Right lobe of liver (tissue), 6 donors: ENCODE results near the gene R3HDM2. TPM values are rescaled to one million over a fixed set of nuclear protein-coding genes. Genes with fewer than 3 reads are reported as not detected.

Experiments used
- ATAC-seq, 4 donors: fragments of 200-7000 bp; cut with Tn5 transposase; one replicate each; pipeline ENCODE4 v1.9.1; 2020; ENCODE audit warnings: mild to moderate bottlenecking in 4 of 4, moderate library complexity in 4 of 4
- DNase-seq, 3 donors: peaks; one replicate each; pipeline ENCODE4 v3.0.0-alpha.2; 2020
- H3K27ac ChIP-seq, 3 donors: fragments of 200-600 bp; one replicate each; pipeline ENCODE4 v1.8.0; 2022
- H3K27me3 ChIP-seq, 2 donors: fragments of 200-600 bp; one replicate each; pipeline ENCODE4 v1.8.0; 2022
- H3K36me3 ChIP-seq, 4 donors: fragments of 200-600 bp; sonication (generic) in 1 of 4; one replicate each; pipeline versions ENCODE4 v1.5.1 to v1.8.0; 2017 to 2022; ENCODE audit warnings: control low read depth in 1 of 4
- H3K4me1 ChIP-seq, 4 donors: fragments of 200-600 bp; sonication (generic) in 1 of 4; one replicate each; pipeline versions ENCODE4 v1.5.1 to v1.8.0; 2017 to 2022; ENCODE audit warnings: control low read depth in 1 of 4
- H3K4me3 ChIP-seq, 3 donors: fragments of 200-600 bp; one replicate each; pipeline ENCODE4 v1.8.0; 2022
- H3K9me3 ChIP-seq, 4 donors: fragments of 200-600 bp; sonication (generic) in 1 of 4; one replicate each; pipeline versions ENCODE4 v1.5.1 to v1.8.0; 2017 to 2022; ENCODE audit warnings: control low read depth in 1 of 4
- CTCF ChIP-seq, 4 donors: fragments of 200-600 bp in 3 of 4; fragments of 450-650 bp in 1 of 4; IDR thresholded peaks; one replicate each; pipeline versions ENCODE4 v1.5.1 to v1.8.0; 2016 to 2022; ENCODE audit warnings: antibody characterized with exemption in 4 of 4, mild to moderate bottlenecking in 2 of 4
- POLR2A ChIP-seq: fragments of 450-650 bp; IDR thresholded peaks from one replicate; pipeline ENCODE4 v1.6.1; 2017; ENCODE audit warnings: antibody characterized with exemption, mild to moderate bottlenecking
- WGBS: methylation state at CpG from one replicate; pipeline ENCODE4 v1.1.6; 2018; ENCODE audit warnings: low coverage, low lambda C conversion rate; ENCODE audit not compliant: insufficient coverage; ENCODE audit errors: missing lambda C conversion rate; 5-methylcytosine and 5-hydroxymethylcytosine counted together
- intact Hi-C, 2 donors: fragments of 100-400 bp; cut with DNase I; formaldehyde crosslinking; loops; one replicate each; pipeline versions ENCODE4 v1.11.2 to v1.14.1; 2022
- total RNA-seq, 6 experiments: library from RNA; depleted of rRNA in 2 of 6; stranded (reverse); fragments of >200 nt in 2 of 6; fragmentation: NEBNext Ultra II Directional in 3 of 6; extraction: Animal tissue kit (Norgen Biotek cat#: 25700) in 3 of 6; gene quantifications; one replicate each; pipeline versions ENCODE4 v1.1.0 to v1.2.4, GENCODE V29; 2016 to 2023
- donor health status: DM: no; HTN: yes; CAD: no.
- donor health status: DM: no; HTN: no; CAD: no.
- donor health status: DM: no; HTN: no; CAD: no.
- donor health status: DM: no; HTN: yes; CAD: no.
- donor health status: DM: no; HTN: yes; CAD: no.

Gene R3HDM2
- total RNA-seq, 6 experiments from 2014 or later = 25.3 to 48.0 (median 35.9) TPM

- Histone ChIP-seq H3K4me1 (no peaks in the 10 kb centered on the region), H3K36me3 (peaks cover 0 to 33% (median 14%) of the 10 kb centered on the region in 4 donors), H3K9me3 (no peaks in the 10 kb centered on the region), H3K27ac (no peak overlapping the region), H3K27me3 (no peaks in the 10 kb centered on the region), H3K4me3 (no peak overlapping the region)
- no peak for ATAC-seq
- no peak for TF ChIP-seq POLR2A
- intact Hi-C loops = no loop called here
- DNase-seq = no peak
Measured at GRCh38 chr12:57273516-57273915, 157.3 kb downstream of the R3HDM2 start.

GRCh38 chr12:57272337-57273151, 158.3 kb downstream of the R3HDM2 start:
- Histone ChIP-seq H3K36me3 (peaks cover 0 to 32% (median 17%) of the 10 kb centered on the region in 4 donors), H3K27me3 (no peaks in the 10 kb centered on the region), H3K4me1 (no peaks in the 10 kb centered on the region), H3K4me3 (no peak overlapping the region), H3K9me3 (no peaks in the 10 kb centered on the region), H3K27ac (no peak overlapping the region)
- TF ChIP-seq POLR2A = no peak
- TF ChIP-seq CTCF (IDR thresholded peaks at IDR 0.05) = no peak
- intact Hi-C loops = no loop called here
- DNase-seq = no peak
- ATAC-seq = peak; percentile 23 to 78 (median 49)
- WGBS = 65% methylated on average over 4 of the region's 7 CpGs

- Histone ChIP-seq H3K4me3 (no peak overlapping the region), H3K4me1 (no peaks in the 10 kb centered on the region), H3K36me3 (peaks cover 0 to 45% (median 22%) of the 10 kb centered on the region in 4 donors), H3K9me3 (no peaks in the 10 kb centered on the region), H3K27me3 (no peaks in the 10 kb centered on the region), H3K27ac (no peak overlapping the region)
- TF ChIP-seq CTCF (IDR thresholded peaks at IDR 0.05) (no peak), POLR2A (no peak)
- ATAC-seq = peak in 1 of 4 donors; percentile 21
- no peak for DNase-seq
- intact Hi-C loops = no loop called here
- WGBS = 67% methylated on average over 1 of the region's 1 CpG
Measured at GRCh38 chr12:57270966-57271470, 159.8 kb downstream of the R3HDM2 start.

GRCh38 chr12:57268264-57268663, 162.6 kb downstream of the R3HDM2 start:
- Histone ChIP-seq H3K9me3 (no peaks in the 10 kb centered on the region), H3K4me1 (peaks cover 0 to 14% (median 5%) of the 10 kb centered on the region in 4 donors), H3K4me3 (no peak overlapping the region), H3K27ac (no peak overlapping the region), H3K27me3 (no peaks in the 10 kb centered on the region), H3K36me3 (peaks cover 0 to 51% (median 20%) of the 10 kb centered on the region in 4 donors)
- intact Hi-C loops = no loop called here
- no peak for TF ChIP-seq CTCF (IDR thresholded peaks at IDR 0.05)
- TF ChIP-seq POLR2A = no peak
- ATAC-seq = no peak
- WGBS = 50% methylated on average over 3 of the region's 7 CpGs
- DNase-seq = no peak

GRCh38 chr12:57266681-57267080, 164.2 kb downstream of the R3HDM2 start:
- H3K4me1 ChIP-seq = peaks cover 0 to 30% (median 11%) of the 10 kb centered on the region in 4 donors
- H3K27me3 ChIP-seq = no peaks in the 10 kb centered on the region
- TF ChIP-seq CTCF (IDR thresholded peaks at IDR 0.05) (no peak), POLR2A (no peak)
- no peak for DNase-seq
- no peaks in the 10 kb centered on the region for H3K9me3 ChIP-seq
- H3K27ac ChIP-seq = no peak overlapping the region
- peaks cover 0 to 45% (median 20%) of the 10 kb centered on the region in 4 donors for H3K36me3 ChIP-seq
- intact Hi-C loops = no loop called here
- no peak overlapping the region for H3K4me3 ChIP-seq
- ATAC-seq = no peak
